Activated CD8-positive, alpha-beta memory T cell treated with anti-CD3 and anti-CD28 coated beads for 1 hour (primary cell): ENCODE measurements around the gene MAEA.

Source experiments
- DNase-seq, 2 donors: peaks; one replicate each; pipeline ENCODE4 v3.0.0-alpha.2; 2020; ENCODE audit warnings: low read depth in 1 of 2; ENCODE audit errors: extremely low read depth in 1 of 2

The MAEA gene

GRCh38 chr4:1298461-1298860 is 8.8 kb downstream of the MAEA start:
- DNase-seq, result no peak

DNA sequence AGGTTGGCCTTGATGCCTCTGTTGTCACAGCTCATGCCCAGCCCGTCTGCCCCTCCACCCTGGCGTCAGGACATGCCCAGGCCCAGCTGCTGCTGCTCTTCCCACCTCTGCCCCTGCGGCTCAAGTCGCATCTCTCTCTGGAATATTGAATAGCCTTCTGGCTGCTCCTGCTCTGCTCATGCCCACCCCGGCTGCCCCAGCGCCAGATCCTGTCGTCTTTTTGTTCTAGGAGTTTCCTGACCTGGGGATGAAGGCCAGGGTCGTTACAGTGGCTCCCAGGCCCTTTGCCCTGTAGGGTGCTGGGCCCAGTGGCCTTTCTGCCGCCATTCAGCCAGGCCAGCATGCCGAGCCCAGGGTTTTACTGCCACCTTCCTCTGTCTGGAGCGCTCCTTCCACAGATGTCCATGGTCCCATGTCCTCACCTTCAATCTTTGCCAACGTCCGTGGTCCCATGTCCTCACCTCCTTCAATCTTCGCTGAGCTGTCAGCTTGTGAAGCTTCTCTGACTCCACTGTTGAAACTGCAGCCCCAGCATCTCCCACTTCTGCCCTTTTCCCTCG is 9.7 kb downstream of the MAEA start:
- DNase-seq, result no peak

DNA sequence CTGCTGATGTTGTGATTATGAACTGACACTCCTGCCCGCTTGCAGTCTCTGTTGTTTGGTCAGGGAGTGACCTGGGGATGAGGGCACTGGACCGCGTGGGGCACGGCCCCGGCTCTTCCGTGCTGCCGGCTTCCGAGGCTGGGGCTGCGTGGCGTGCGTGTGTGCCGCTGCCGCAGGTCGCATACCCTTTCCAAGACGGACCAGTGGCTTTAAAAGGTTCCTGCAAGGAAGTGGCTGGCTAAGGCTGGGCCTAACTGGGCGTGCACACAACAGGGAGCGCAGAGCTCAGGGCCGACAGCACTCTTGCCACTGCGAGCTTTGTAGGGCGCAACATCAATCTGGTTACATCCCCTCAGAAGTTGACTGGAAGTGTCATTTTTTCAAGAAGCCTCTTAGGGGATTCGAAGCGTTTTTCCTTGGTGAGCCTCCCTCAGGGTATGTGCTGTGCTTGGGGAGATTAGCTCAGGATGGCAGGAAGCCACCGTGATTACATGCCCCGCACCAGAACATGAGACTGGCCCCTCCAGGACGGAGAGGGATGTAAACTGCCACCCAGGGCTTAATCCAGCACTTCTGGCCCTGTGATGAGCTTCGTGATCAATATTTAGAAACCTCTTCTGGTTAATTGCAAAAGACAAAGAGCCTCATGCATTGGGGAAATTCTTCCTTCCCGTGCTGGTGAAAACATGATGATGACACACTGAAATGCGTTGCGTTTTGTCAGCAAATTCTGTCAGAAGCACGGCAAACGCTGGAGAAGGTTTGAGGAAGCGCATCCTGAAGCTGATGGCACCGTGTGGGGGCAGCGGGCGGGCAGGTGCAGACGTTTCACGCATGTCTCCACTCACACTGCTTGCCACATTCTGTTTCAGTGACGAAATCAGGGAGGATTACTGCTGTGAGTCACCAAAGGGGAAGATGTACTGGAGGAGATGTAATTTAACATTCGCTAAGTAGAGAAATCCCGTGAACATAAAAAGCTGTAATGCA is 11.1 kb downstream of the MAEA start:
- no peak for DNase-seq

DNA sequence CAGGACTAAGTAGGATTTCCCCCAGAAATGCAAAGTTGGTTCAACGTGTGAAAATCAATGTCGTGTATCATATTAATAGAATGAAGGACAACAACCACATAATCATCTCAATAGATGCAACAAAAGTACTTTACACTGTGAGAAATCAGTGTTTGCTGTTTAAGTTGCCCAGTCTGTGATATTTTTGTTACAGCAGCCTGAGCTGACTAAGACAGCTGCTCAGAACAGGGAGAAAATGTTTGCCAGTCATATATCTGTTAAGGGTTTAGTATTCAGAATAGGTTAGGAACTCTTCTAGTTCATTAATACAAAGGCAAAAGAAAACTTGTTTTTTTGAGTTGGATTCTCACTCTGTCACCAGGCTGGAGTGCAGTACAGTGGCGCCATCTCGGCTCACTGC is 12.5 kb downstream of the MAEA start:
- DNase-seq, result no peak

GRCh38 chr4:1305261-1305711 is 15.6 kb downstream of the MAEA start:
- DNase-seq, result no peak

GRCh38 chr4:1305781-1306455 is 16.2 kb downstream of the MAEA start:
- peak in 1 of 2 donors; percentile 21 for DNase-seq

DNA sequence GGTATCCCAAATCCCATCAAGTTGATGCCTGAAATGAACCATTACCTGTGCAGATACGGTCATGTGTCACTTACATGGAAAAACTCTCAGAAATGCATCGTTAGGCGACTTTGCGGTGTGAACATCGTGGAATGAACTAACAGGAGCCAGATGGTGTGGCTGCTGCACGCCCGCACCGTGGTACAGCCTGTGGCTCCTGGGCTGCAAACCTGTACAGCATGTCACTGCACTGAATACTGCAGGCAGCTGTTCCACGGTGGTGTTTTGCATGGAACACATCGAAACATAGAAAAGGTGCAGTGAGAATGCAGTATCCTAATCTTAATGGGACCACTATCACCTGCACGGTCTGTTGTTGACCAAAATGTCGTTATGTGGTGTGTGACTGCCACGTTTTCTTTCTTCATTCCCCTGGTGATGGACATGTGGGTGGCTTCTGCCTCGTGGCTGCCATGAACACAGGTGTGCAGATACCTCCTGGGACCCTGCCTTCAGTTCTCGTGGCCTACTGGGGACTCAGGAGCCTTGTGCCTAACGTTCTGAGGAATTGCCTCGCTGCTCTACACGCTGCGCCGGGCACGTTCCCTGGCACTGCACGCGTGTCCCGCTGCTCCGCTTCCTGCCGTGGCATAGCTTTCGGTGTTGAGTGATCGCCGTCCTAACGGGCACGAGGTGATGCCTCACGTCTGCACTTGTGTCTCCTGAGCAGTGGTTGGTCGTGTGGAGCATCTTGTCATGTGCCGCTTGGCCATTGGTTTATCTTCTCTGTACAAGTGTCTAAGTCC is 18.5 kb downstream of the MAEA start:
- DNase-seq, result no peak

GRCh38 chr4:1309261-1310010 is 19.7 kb downstream of the MAEA start:
- DNase-seq, result peak in 1 of 2 donors; percentile 33

GRCh38 chr4:1310031-1310795 is 20.5 kb downstream of the MAEA start:
- DNase-seq, result no peak

DNA sequence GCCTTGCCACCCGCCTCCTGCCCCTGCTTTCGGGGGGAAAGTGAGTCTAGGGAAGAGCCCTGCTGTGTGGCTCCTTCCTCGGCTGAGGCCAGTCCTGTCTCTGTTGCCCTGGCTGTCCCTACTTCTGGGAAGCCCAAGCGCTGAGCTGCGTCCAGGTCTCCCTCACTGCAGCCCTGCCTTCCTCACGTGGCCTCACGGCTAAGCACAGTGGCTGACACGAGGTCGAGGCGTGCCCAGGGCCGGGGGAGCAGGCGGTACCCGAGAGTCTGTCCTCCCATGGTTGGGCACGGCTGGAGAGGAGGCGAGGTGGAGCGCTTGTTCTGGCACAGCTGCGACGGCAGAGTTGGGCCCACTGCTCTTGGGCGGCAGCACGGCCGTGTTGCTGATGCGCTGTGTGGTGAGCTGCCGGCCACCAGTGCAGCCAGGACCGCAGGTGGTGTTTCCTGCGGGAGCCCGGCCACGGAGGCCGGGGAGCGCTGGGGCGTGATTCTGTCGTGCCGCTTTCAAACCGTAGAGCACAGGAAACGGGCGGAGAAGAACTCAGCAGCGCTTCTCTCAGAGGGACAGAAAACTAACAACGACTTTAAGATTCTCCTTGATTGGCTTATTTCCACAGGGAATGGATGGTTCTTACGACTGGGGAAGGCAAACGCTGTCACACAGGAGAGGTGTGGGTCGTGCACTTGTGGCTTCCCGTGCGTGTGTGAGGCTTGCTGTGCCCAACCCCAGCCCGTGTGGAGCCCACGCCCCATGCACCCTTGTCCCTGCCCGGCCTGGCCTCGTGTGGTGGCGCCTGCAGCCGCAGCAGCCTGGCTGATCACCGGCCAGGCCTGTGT is 21.3 kb downstream of the MAEA start:
- DNase-seq, result no peak

GRCh38 chr4:1312821-1313640 is 23.3 kb downstream of the MAEA start:
- DNase-seq, result no peak

- DNase-seq, result no peak
Measured at GRCh38 chr4:1315306-1315705, 25.6 kb downstream of the MAEA start.

GRCh38 chr4:1315836-1316536 is 26.3 kb downstream of the MAEA start:
- no peak for DNase-seq

DNA sequence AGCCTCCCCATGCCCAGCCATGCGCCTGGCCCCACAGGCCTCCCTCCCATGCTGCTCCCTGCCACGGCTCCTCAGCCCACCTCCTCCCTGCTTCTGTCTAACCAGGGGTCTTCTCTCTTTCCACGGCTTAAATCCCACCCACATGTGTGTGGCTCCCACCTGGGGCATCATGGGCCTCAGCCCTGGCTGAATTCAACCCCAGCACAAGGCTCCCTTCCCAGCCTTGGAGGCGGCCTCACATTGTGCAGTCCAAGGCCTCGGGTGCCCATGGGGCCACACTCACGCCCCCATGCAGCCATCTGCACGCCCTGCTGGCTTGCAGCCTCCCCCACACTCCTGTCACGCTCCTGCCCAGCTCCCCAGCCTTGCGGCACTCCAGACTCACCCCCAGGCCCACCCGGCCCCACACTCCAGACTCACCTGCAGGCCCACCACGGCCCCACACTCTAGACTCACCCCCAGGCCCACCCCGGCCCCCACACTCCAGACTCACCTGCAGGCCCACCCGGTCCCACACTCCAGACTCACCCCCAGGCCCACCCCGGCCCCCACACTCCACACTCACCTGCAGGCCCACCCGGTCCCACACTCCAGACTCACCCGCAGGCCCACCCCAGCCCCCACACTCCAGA is 27.0 kb downstream of the MAEA start:
- no peak for DNase-seq

- DNase-seq, result no peak
Measured at GRCh38 chr4:1317177-1318045, 27.7 kb downstream of the MAEA start.

DNA sequence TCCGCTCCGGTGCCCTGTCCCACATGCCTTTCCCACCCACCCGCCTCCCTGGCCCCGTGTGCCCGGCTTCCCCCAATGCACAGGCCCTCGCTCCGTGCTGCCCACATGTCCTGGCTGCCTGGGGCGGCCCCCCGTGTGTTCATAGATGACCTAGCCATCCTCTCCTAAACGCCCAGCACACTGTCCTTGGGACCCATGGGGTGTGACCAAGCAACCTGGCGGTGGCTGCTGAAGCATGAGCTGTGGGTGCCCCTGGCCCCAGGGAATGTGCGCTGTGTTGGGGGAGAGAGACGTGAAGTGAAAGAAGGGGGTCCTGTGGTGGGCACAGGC is 28.3 kb downstream of the MAEA start:
- DNase-seq, result no peak
